Endothelial cell (in vitro differentiated cells): Measurements from ENCODE around the gene PRR36. TPM values are rescaled to one million over a fixed set of nuclear protein-coding genes. Genes with fewer than 3 reads are reported as not detected.

Source experiments
- DNase-seq: peaks from one replicate; pipeline ENCODE4 v3.0.0; 2021; ENCODE audit warnings: low spot score
- H3K27ac Mint-ChIP-seq: one replicate; pipeline ENCODE4 v1.8.0; 2021; ENCODE audit warnings: mixed read lengths, inconsistent platforms; ENCODE audit not compliant: unreplicated experiment
- H3K27me3 Mint-ChIP-seq: one replicate; pipeline ENCODE4 v1.8.0; 2021; ENCODE audit warnings: mild to moderate bottlenecking, moderate library complexity, mixed read lengths, inconsistent platforms; ENCODE audit not compliant: unreplicated experiment
- H3K36me3 Mint-ChIP-seq: one replicate; pipeline ENCODE4 v1.8.0; 2021; ENCODE audit warnings: mild to moderate bottlenecking, low read depth, mixed read lengths, inconsistent platforms; ENCODE audit not compliant: unreplicated experiment
- H3K4me1 Mint-ChIP-seq: one replicate; pipeline ENCODE4 v1.8.0; 2021; ENCODE audit warnings: mild to moderate bottlenecking, mixed read lengths, inconsistent platforms; ENCODE audit not compliant: unreplicated experiment
- H3K4me3 Mint-ChIP-seq: one replicate; pipeline ENCODE4 v1.8.0; 2021; ENCODE audit warnings: mild to moderate bottlenecking, mixed read lengths, inconsistent platforms; ENCODE audit not compliant: unreplicated experiment
- H3K9me3 Mint-ChIP-seq: one replicate; pipeline ENCODE4 v1.8.0; 2021; ENCODE audit warnings: mixed read lengths, inconsistent platforms; ENCODE audit not compliant: unreplicated experiment
- CTCF ChIP-seq: fragments of 200-600 bp; sonication (generic); IDR thresholded peaks from one replicate; pipeline ENCODE4 v1.5.0; 2021; ENCODE audit warnings: antibody characterized with exemption; ENCODE audit not compliant: unreplicated experiment
- total RNA-seq: library from RNA; stranded (reverse); fragmentation: NEBNext Ultra II Directional; extraction: Animal tissue kit (Norgen Biotek cat#: 25700); gene quantifications from one replicate; pipeline ENCODE4 v1.2.1, GENCODE V29; 2021; ENCODE audit not compliant: unreplicated experiment

PRR36 gene
- total RNA-seq, 1 donor from 2014 or later, result 0.23 TPM

GRCh38 chr19:7908078-7908699 lies 34.0 kb upstream of the PRR36 start:
- H3K9me3 Mint-ChIP-seq, result no peaks in the 10 kb centered on the region
- H3K36me3 Mint-ChIP-seq, result peaks cover 13% of the 10 kb centered on the region
- no peak overlapping the region for H3K4me3 Mint-ChIP-seq
- H3K4me1 Mint-ChIP-seq, result peaks cover 12% of the 10 kb centered on the region
- TF ChIP-seq CTCF, result no peak
- H3K27ac Mint-ChIP-seq, result no peak overlapping the region
- no peak for DNase-seq
- peaks cover 8% of the 10 kb centered on the region for H3K27me3 Mint-ChIP-seq

GRCh38 chr19:7907544-7907943 lies 33.4 kb upstream of the PRR36 start:
- H3K4me3 Mint-ChIP-seq, result no peak overlapping the region

GRCh38 chr19:7907122-7907521 lies 32.9 kb upstream of the PRR36 start:
- Mint-ChIP-seq H3K4me1 (peaks cover 12% of the 10 kb centered on the region), H3K4me3 (no peak overlapping the region), H3K36me3 (peaks cover 9% of the 10 kb centered on the region), H3K9me3 (no peaks in the 10 kb centered on the region), H3K27ac (no peak overlapping the region), H3K27me3 (peaks cover 11% of the 10 kb centered on the region)
- DNase-seq, result no peak
- no peak for TF ChIP-seq CTCF

More at GRCh38 chr19:7907544-7907943, 33.4 kb upstream of the PRR36 start:
- TF ChIP-seq CTCF, result no peak
- Mint-ChIP-seq H3K27me3 (peaks cover 11% of the 10 kb centered on the region), H3K36me3 (peaks cover 9% of the 10 kb centered on the region), H3K4me1 (peaks cover 12% of the 10 kb centered on the region), H3K27ac (no peak overlapping the region), H3K9me3 (no peaks in the 10 kb centered on the region)
- no peak for DNase-seq

GRCh38 chr19:7905859-7906258 lies 31.7 kb upstream of the PRR36 start:
- H3K36me3 Mint-ChIP-seq, result peaks cover 9% of the 10 kb centered on the region
- peaks cover 11% of the 10 kb centered on the region for H3K27me3 Mint-ChIP-seq
- peak overlapping the region; percentile 62 for H3K27ac Mint-ChIP-seq
- no peaks in the 10 kb centered on the region for H3K9me3 Mint-ChIP-seq
- peak overlapping the region; percentile 76 for H3K4me3 Mint-ChIP-seq
- DNase-seq, result no peak
- peaks cover 12% of the 10 kb centered on the region for H3K4me1 Mint-ChIP-seq
- no peak for TF ChIP-seq CTCF

GRCh38 chr19:7905268-7905667 lies 31.1 kb upstream of the PRR36 start:
- TF ChIP-seq CTCF, result no peak

More at GRCh38 chr19:7905268-7905667, 31.1 kb upstream of the PRR36 start:
- Mint-ChIP-seq H3K36me3 (peaks cover 9% of the 10 kb centered on the region), H3K27ac (peak overlapping the region; percentile 92), H3K4me3 (peak overlapping the region; percentile 94), H3K9me3 (no peaks in the 10 kb centered on the region), H3K4me1 (peaks cover 12% of the 10 kb centered on the region), H3K27me3 (peaks cover 13% of the 10 kb centered on the region)
- no peak for DNase-seq
